NCI-H748 (cell line): ENCODE measurements around the gene POLN.
"Not testable (repeated sequence)": the region's sequence is repeated elsewhere in the genome, so short reads cannot be mapped to it uniquely, and the experiment has no call there.

Source experiments
- DNase-seq: peaks from one replicate; lab custom pipeline; 2025; ENCODE audit not compliant: unreplicated experiment; lab: John Stamatoyannopoulos, UW

Gene POLN

DNA sequence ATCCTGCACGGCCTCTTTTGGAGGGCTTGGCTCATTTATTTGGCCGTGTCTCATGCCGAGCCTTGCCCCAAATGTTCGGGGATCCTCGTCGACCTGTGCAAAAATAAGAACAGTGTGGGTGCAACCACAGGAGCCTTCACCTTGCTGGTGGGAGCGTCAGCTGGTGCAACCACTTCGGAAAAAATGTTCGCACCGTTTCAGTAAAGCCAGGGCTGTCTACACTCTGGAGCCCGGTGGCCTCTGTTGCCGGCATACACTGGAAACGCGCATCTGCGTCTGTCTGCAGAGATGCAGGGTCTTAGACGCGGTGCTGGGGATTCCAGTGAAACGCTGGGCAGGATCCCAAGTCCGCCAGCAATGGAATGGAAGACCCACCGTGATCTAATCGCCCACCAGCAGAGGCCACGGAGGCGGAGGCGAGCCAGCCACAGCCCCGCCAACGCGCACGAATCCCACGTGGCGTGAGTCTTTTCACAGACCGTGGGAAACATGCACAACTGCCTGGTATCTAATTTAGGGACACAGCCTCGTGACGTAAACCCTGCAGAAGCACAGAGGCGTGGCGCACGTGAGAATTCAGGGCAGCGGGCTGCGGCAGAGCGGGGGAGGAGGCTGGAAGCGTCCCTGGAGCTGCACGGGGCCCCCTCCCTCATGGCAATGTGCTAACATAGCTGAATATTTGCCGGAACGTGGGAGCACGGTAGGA lies 33.8 kb upstream of the POLN start:
- DNase-seq, result no peak

DNA sequence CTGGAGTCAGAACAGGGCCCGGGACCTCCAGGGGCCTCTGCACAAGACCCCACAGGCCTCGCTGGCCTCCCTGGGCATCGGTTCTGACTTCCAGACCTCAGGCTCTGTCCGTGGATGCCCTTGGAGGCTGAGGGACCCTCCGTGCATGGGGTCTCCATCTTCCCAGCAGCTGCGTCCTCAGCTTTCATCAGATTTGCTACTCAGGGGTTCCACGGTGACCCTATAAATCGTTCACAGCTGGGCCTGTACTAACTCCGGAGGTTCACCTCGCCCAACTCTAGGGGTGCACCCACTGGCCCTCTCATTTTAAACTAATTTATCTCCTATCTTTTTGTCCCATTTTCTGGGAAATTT lies 33.1 kb upstream of the POLN start:
- not testable (repeated sequence) for DNase-seq

DNA sequence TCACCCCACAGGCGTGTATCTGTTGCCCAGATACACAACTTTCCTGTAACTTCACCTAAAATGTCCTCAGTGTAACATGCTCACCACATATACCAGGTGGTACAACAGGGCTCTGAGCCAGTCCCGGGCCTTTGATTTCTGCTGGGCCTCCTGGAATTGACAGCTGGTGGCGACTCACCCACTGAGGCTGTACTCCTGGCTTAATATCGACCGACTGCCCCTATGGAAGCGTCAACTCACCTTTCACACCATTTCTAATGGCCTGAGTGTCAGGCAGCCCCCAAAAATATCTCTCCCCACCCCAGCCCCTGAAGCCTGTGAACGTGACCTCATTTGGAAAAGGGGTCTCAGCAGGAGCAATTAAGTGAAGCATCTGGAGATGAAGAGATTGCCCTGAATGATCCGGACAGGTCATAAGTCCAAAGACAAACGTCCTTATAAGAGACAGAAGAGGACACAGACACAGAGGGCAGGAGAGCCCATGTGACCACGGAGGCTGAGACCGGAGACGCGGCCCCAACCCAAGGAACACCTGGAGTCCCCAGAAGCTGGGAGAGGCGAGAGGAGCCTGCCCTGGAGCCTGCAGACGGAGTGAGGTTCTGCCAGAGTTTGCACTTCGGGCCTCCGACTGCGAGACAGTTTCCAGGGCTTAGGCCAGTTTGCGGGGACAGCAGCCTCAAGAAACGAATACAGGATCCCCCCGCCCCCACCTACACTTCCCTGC lies 32.6 kb upstream of the POLN start:
- no peak for DNase-seq

DNA sequence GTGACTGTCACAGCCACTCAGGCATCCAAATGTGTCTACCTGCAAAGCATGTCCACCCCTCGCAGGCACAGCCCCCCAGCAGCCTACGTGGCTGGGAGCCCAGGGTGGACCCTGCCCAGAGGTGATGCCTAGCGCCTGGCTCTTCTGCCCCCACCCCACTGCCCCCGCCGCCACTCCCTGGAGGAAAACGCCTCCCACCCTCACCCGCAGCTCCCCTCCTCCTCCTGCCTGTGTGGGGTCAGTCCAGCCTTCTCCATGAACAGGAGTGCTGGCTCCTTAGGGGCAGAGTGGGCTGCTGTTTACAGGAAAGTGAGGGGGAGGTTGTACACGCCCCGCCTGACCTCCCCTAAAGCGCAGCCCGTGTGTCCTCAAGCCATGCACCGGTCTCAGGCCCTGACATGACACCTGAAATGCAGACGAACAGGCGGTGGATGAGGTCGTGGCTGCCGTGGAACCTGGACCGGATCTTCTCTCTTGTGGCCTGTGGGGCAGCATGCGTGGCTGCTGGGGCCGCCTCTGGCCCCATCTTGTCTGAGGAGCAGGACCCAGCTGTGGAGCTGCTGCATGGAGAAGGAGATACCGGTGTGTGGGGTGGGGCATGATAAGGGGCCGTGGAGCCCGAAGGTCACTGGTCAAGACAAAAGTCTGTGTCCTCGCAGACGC lies 31.9 kb upstream of the POLN start:
- DNase-seq, result no peak

DNA sequence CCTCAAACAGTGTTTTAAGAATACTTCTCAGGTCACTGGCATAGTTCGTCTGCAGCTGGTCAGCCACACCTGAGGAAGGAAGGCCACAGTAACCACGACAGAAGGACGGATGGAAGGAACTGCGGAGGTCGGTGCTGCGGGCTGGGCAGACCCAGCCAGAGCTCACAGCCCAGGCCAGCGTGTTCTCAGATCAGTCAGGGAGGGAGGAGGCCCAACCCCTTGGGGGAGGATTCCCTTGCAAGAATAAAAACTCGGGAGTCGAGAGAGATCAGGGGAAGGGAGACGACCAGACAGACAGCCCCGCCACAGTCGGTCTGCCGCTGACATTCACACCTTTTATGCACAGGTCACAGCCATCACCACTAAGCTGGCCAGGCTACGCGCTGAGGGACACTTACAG lies 31.3 kb upstream of the POLN start:
- DNase-seq, result no peak

DNA sequence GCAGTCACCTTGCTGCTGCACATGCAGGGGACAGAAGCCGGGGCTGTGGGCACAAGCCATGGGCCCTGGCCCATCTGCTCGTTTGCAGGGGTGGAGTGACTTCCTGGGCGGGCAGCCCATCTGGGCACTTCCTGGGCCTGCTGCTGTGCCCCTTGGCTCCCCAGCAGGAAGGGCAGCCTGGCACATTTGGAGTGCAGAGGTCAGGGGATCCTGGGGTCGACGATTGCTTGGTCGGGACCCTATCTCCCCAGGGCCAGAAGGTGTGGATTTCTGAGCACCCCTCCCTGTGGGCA lies 30.9 kb upstream of the POLN start:
- DNase-seq, result no peak

DNA sequence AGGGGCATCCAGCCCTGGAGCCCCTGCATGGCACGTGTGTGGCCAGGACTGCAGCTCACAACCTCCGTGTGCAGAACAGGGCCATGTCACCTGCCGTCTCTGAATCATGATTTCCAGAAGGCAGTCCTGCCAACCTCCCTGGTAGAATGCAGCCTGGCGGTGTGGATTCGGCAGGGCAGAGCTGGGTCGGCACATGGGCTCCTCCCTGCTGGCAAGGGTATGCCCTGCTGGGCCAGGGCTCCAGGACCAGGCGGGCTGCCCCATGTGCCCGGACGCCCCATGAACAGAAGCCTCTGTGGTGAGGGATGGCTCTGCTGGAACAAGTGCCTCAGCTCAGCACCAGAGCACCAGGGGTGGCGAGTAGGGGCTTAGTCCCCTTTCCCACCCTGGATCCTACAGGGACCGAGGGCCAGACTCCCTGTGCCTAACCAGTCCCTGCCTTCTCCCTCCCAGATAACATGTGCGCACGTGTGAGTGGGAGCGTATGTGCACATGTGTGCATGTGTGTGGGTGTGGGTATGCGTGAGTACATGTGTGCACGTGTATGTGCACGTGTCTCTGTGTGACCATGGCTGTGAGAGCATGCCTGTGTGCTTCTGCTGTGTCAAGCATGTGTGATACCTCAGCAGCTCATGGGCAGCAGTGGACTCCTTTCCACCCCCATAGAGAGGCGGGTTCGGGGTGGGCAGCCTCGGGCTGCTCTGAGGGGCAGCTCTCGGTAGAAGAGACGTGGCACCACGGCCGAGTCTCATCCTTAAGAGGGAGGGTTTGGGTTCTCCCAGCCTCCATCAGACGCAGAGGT lies 30.3 kb upstream of the POLN start:
- no peak for DNase-seq

DNA sequence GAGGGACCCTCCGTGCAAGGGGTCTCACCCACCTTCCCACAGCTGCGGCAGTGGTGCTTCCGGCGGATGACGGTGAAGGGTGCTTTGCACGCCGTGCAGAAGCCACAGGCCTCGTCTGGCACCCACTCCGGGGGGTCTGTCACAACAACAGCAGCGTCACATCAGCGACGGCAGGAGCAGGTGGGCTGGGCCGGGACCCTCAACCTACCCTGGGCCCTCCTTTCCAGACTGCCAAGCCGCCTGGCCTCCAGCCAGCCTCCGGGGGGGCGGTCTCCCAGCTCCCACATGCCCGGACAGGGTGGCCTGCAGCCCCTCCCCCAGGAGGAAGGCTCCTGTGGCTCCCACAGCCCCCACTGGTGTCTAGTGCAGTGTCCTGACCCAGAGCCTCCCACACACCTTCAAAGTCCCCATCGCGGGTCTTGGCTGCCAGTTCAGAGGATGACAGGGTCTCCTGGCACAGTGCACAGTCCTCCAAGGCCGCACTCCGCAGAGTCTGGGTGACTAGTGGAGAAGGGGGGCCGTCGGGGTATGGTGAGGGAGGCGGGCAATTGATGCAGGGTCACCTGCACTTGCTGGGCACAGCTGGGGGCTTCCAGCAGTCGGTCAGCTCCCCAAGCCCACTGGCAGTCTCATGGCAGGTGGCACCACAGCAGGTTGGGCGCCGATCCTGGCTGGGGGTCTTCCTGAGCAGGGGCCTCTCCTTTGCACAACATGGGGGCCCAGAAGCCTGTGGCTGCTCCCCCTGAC lies 29.5 kb upstream of the POLN start:
- DNase-seq, result no peak

DNA sequence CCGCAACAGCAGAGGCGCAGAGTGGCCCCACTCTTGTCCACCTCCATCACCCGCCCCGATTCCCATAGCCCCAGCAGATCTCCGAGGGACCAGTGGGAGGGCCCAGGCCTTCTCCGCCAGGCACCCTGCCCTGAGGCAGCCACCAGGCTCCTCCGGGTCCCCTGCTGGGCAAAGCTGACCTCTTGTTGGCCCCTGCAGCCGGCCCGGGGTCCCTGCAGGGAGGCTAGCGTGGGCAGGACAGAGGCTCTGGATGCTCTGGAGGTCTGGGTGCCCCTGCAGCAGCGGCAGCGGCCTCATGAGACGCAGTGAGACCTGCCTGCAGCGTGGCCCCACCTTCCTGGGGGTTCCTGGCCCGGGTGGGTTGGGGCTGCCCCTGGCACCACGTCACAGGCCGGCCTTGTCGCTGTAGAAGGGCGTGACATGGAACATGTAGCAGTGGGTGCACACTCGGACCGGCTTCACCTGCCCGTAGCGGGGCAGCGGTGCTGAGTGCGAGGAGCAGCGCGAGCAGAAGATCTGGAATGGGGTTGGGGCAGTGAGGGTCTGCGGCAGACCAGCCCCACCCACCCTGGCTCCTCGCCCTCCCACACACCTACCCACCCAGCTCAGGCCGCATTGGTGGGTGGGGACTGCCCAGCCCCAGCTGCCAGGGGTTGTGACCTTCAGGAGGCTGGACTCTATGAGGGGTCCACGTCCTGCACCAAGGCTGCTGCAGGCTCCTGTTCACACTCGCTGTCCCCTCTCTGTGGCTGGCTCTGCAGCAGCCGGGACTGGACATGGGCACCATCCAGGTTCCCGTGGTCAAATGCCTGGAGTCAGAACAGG lies 28.6 kb upstream of the POLN start:
- DNase-seq, result no peak

DNA sequence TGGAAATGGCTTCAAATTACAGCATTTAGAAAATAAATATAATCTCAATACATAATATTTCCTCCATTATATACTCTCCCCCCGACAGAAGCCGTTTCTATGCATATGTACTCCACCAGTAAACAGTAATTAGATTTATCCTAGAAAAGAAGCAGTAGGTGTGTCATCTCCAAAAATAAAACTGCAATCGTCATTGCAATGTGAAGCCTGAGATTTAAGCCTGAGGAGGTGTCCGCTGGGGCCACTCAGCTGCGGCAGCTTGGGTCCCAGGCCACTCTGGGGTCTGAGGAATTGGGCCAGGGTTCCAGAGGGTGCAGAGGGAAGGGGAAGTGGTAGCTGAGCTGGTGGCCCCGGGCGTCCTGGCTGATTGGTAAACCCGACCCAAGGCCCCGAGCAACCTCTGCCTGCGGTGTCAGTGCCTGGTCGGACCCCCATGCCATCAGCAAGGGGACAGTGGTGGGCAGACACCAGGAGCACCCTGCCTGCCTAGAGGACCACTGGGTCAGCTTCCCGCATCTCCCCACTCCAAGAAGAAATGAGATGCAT lies 27.8 kb upstream of the POLN start:
- no peak for DNase-seq

DNA sequence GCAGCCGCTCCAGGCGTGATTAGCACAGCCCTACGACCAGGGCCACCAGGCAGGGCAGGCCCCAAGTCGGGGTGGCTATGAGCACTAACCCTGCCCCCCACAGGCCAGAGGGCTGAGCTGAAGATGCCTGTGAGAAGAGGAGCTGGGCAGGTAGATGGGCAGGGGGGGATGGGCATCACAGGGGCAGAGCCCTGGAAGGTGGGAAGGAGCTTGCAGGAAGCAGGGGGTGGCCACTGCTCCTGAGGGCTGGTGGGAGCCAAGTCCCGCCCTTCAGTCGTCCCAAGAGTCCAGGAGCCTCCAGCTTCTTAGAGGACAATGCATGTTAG lies 27.2 kb upstream of the POLN start:
- no peak for DNase-seq

DNA sequence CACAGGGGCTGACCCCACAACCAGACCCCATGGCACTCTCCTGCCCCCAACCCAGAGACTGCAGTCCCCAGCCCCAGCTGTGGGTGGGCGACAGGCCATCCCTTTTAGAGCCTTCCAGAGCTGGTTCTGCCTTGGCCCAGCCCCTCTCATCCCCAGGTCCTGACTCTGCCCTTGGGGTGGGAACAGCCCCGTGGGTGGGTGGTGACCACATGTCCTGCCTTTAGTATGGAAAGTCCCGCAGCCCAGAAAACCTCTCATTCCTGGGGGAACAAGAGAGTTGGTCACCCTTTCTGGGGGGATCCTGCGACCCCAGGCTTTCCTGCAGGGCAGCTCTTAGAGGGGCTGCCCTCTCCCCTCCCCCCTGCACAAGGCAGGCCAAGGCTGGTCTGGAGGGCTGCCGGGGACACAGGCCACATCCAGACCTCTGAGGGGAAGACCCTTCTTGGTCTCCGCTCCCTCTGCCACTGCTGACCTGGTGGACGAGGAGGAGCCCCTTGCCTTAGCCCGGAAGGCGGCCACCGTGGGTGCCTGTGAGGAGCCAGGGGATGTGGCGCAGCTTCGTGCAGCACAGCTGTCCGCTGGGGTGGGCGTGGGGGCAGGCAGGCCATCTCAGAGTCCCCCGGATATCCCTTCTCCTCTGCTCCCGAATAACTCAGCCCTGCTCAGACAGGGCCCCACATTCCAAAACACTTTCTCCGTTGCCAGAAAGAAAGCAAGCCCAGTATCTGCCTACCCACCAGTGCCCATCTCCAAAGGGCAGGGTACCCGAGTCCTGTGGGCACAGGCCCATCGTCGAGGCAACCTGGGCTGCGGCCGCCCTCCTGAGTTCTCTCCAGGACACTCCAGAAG lies 26.7 kb upstream of the POLN start:
- DNase-seq, result no peak

DNA sequence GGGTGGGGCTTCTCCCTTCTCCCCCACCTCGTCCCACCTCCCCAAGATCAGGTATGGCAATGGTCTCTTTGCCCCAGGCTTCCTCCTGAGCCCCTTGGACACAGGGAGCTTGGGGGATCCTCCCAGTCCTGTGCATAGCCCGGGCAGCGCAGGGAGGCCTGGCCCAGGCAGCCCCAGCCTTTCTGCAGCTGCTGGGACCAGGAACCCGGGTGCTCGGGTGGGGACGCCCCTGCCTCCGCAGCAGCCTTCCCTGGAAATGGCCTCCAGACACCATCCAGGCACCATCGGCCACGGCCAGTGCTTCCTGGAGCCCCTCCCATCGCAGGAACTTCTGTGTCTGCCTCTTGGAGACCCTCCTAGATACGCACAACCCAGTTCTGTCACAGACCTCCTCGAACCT lies 25.9 kb upstream of the POLN start:
- no peak for DNase-seq

DNA sequence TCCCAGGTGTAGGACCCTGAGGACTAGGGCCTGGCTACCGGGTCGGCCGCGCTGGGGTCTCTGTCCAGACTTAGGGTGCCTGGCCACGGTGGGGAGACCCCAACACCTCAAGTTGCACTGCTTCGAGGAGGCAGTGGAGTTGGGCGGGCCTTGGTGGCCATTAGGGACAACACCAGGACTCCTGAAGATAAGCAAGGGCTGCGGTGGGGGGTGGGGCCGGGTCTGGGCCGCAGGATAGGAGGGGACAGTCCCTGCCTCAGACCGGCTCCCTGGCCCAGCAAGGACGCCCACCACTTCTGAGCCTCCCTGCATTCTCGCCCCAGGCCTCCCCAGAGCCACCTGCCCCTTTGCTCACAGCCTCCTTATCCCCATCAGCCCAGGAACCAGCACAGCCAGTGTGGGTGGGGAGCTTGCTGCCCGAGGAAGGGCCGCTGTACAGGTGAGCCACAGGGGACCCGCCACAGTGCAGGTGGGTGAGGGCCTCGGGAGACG lies 25.4 kb upstream of the POLN start:
- no peak for DNase-seq

DNA sequence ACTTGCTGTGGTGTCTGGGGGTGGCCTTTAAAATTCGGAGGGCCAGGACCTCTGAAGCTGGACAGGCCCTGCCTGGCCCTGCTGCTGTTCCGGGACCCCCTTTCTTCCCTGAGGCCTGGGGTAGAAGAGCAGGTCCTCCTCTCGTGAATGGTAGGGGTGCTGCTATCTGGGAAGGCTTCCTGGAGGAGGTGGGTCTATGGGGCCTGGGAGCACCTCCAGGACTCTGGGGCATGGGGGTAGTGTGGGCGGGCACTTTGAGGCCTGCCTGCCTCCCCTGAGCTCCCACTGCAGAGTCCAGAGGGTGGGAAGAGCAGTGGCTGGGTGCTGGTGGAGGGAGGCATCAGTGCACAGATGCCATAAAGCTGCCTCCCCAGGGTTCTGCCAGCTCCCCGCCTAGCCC lies 24.9 kb upstream of the POLN start:
- DNase-seq, result no peak

DNA sequence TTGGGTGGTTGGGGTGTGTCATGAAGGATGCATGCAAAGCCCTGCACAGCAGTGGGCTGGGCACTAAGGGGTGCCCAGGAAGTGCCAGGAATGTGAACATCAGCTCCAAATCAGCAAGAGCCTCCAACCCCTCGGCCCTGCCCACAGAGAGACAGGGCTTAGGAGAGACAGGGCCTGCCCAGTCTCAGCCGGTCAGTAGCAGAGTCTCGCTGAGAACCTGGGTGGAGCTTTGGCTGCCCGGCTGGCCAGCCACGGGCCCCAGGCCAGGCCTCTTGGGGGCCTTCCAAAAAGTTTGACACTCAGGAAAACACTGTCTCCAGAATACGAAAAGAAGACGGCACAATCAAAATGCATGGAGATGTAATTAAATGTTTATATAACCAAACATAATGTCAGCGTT lies 24.3 kb upstream of the POLN start:
- no peak for DNase-seq

DNA sequence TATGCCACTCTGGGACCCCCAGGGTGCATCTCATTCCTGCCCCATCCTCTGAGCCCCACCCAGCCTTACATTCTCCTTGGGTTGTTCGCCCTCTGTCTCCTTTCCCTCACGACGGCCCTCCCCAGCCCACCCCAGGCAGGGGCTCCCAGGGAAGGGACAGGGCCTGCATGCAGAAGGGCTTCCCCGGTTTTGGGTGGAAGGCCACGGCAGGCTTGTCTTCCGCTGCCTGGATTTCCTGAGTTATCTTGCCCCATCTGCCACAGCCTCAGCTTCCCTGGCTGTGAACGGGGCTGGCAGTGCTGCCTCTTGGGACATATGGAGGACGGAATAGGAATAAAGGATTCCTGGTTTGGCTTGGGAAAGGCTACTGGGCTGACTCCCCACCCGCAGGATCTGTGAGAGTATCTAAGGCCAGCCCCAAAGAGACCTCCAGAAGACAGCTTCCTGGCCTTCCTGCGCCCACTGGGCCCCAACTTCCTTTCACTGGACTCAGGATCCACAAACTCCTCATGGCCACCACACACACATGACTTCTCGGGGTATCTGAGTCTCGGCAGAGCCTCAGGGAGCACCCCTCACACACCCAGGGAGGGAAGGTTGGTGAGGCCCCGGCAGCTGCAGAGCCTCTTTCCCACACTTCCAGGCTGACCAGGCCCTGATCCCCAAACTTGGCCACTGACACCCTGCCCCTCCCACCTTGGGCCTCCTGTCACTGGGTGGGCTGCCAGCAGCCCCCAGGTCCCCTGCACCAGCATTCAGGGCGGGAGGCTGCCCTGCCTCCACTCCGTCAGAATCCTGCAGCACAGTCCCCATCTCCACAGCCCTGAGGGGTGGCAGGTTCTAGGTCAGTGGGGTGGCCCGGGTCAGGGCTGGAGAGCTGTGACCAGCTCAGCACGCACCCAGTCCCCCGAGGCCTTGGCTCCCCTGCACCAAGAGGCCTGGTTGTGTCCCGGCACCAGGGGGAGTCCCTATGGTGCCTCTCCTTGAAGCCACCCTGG lies 23.5 kb upstream of the POLN start:
- no peak for DNase-seq

DNA sequence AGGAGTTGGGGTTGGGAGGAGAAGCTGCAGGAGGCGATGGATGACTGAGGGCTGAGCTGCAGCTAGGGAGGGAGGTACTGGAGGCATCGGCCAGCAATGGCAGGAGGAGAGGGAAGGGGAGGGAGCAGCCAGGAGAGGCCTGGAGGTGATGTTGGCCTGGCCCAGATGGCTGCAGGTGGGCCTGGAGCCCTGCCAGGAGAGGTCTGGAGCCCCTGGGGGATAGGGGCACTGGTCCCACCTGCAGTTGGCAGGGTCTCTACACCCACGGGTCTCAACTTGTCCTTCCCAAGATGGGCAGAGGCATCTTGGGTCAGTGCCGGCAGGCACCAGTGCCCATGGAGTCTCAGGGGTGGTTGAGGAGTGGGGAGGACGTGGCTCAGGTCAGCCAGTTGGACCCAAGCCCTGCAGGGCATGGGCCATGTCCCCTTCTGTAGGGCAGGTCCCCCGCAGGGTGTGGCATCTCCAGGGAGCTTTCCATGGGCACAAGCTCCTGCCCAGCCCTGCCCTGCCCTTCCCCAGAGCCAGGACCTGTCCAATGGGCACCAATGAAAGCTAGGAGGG lies 22.6 kb upstream of the POLN start:
- no peak for DNase-seq
